Myocyte (in vitro differentiated cells): ENCODE measurements around the gene MC1R. TPM values are rescaled to one million over a fixed set of nuclear protein-coding genes. Genes with fewer than 3 reads are reported as not detected.
A peak's percentile ranks its signal among the peaks of the same experiment; 100 is the strongest.
"Not testable (repeated sequence)": the region's sequence is repeated elsewhere in the genome, so short reads cannot be mapped to it uniquely, and the experiment has no call there.

Experiments used
- DNase-seq: peaks from one replicate; pipeline ENCODE4 v3.0.0-alpha.2; 2012; ENCODE audit warnings: low read depth
- polyA plus RNA-seq: library from polyadenylated mRNA; unstranded; fragments of >200 nt; gene quantifications from one replicate; pipeline ENCODE4 v1.2.1, GENCODE V29; 2012; ENCODE audit warnings: missing spikeins
- total RNA-seq: library from RNA; depleted of rRNA; stranded (reverse); fragments of >200 nt; gene quantifications from 2 replicates; pipeline ENCODE4 v1.2.3, GENCODE V29; 2014

MC1R gene
- total RNA-seq = 3.1 and 4.4 TPM in 2 replicates
- polyA plus RNA-seq = 6.2 TPM

DNA sequence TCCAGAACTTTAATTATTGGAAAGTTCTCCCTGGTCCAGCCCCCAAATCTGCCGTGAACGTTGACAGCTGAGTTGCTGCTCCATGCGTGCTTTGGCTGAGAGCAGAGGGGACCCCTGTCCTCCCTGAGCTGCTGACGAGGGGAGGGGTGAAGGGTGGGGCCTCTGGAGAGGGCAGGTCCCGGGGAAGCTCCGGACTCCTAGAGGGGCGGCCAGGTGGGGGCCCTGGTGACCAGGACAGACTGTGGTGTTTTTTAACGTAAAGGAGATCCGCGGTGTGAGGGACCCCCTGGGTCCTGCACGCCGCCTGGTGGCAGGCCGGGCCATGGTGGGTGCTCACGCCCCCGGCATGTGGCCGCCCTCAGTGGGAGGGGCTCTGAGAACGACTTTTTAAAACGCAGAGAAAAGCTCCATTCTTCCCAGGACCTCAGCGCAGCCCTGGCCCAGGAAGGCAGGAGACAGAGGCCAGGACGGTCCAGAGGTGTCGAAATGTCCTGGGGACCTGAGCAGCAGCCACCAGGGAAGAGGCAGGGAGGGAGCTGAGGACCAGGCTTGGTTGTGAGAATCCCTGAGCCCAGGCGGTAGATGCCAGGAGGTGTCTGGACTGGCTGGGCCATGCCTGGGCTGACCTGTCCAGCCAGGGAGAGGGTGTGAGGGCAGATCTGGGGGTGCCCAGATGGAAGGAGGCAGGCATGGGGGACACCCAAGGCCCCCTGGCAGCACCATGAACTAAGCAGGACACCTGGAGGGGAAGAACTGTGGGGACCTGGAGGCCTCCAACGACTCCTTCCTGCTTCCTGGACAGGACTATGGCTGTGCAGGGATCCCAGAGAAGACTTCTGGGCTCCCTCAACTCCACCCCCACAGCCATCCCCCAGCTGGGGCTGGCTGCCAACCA is at the start of gene MC1R:
TSS of gene MC1R (plus strand) at position 410 of the 895 bp plus-strand sequence. CDS start at position 807, 397 bp downstream.
- DNase-seq = no peak

DNA sequence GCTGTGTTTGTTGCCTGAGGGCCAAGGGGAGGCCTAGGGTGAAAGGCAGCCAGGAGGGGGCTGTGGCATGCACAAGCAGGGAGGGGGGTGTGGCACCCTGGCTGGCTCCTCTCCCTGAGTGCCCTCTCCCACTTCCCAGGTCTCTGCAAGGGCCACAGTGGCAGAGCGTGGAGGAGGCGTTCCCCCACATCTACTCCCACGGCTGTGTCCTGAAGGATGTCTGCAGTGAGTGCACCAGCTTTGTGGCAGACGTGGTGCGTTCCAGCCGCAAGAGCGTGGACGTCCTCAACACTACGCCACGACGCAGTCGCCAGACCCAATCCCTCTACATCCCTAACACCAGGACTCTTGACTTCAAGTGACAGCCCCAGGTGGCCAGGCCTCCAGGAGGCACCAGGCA is 48.8 kb upstream of the MC1R start:
- DNase-seq = no peak

DNA sequence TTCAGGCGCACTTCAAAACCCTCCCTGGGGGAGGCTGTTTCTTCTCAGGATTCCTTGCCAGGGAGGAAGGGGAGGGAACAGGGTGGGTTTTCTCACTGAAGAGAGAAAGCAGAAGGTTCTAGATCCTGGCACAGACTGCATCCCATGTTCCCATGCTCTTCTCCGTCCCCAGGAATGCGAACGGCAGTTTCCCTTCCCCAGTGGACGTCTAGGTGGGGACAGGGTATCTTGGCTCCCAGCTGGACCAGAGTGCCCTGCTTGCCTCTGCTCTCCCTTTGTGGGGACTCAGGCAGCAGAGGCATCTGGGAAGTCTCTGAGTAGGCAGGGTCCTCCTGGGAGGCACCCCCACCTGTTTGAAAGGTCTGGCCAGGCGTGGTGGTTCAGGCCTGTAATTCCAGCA is 48.2 kb upstream of the MC1R start:
- no peak for DNase-seq

DNA sequence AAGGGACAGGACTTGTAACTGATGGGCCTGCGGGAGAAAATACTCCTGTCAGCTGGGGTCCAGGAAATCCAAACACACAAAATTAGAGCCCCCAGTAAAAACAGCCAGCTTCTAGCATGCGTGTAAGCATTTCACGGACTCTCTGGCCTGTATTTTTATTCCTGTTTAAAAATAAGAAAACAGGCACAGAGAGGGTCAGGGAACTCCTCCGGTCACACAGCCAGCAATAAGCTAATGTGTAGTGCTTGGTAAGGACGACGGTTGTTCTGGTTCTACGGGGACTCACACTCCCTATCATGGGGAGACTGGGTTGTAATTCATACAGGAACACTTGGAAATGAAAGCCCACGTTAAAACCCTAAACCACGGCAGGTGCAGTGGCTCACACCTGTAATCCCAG is 46.8 kb upstream of the MC1R start:
- DNase-seq = no peak

DNA sequence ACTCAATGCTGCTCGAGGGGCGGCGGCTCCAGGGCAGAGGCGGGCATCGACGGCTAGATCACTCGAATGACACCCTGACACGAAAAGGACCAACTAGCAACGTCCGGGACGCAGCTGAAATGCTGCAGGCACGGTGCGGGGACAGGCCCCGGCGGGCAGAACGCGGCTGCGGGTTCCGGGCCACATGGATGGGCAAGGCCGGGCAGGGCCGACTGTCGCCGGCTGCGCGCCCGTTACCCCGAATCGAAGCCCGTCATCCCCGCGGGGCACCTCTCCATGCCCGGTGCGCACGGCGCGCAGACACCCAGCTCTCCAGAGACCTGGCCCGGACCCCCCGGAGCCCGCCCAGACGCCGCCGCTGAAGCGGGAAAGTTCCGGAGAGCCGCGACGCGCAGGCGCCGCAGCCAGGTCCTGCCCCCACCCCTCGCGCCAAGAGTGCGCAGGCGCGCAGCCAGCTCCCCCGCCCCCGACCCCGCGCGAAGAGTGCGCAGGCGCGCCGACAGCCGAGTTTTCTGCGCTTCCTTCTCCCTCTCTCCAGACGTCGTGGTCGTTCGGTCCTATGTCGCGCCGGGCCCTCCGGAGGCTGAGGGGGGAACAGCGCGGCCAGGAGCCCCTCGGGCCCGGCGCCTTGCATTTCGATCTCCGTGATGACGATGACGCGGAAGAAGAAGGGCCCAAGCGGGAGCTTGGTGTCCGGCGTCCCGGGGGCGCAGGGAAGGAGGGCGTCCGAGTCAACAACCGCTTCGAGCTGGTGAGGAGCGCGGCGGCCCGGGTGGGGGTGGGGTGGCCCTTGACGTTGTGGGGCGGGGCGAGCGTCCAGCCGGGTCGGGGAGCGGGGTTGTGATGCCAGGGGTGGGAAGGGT is 45.3 kb upstream of the MC1R start, which contains the start of gene TCF25:
TSS of gene TCF25 (plus strand) at position 484 of the 863 bp plus-strand sequence. CDS start at position 560, 76 bp downstream.
- peak; percentile 89 for DNase-seq

DNA sequence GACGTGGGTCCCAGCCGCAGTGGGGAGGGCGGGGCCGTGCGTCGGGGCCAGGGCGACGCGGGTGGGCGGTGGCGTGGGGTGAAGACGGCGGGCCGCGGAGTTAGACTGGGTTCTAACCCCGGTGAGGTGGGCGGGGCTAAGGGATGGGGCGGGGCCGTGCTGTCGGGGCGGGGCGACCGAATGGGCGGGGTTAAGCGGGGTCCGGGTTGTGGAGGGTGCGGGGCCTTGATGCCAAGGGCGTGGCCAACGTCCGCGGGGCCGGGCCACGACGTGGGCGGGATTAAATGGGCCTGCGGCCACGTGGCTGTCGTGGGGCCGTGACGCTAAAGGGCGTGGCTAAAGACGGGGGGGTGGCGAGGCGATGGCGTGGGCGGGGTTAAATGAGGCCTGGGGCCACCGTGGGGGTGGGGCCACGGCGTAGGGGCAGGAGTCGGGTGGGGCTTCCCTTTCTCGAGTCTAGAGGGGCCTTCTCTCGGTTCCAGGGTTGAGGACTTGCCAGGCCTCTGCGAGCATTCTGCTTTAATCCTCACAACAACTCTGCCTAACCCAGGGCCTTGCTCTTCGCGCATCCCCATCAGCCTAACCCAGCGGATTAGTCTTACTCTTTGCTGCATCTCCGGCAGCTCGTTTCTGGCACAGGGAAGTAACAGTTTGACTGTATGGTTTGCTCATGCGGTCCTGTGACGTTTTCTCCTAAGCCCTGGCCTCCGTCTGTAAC is 44.5 kb upstream of the MC1R start:
- peak; percentile 93 for DNase-seq

DNA sequence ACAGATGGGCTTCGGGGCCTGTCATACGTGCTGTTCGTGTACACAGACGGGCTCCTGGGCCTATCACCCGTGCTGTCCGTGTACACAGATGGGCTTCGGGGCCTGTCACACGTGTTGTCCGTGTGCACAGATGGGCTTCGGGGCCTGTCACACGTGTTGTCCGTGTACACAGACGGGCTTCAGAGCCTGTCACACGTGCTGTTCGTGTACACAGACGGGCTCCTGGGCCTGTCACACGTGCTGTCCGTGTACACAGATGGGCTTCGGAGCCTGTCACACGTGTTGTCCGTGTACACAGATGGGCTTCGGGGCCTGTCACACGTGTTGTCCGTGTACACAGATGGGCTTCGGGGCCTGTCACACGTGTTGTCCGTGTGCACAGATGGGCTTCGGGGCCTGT is 39.5 kb upstream of the MC1R start:
- not testable (repeated sequence) for DNase-seq

DNA sequence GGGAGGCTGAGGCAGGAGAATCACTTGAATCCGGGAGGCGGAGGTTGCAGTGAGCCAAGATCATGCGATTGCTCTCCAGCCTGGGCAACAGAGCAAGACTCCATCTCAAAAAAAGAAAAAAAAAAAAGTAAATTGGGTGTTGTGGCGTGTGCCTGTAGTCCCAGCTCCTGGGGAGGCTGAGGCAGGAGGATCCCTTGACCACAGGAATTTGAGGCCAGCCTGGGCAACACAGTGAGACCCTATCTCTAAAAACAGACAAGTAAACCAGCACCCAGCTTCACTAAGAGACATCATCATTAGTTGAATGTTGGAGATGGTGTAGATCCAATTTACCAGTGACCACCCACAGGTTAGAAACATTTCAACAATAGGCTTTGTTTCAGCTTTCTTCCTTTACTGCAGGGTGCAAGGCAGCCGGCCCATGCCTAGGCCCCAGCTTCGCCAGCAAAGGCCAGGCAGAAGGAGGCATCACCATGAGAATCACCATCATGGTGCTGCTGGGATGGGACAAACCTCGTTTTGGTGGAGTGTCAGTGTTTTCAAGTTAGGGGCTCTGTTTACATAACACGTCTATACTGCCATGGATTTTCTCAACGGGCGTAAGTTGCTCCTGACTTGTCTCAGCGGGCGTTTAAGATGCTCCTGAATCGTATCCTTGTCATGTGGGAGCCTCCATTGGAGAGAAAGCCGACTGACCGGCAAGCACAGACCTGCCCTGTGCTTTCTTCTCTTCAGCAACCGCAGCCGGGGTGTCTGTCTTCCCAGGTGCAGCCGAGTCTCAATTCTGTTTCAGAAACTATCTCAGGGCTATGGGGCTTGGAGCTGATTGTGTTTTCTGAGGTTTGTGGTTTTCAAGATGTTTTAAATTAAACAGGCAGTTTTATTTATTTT is 37.9 kb upstream of the MC1R start:
- DNase-seq = no peak

DNA sequence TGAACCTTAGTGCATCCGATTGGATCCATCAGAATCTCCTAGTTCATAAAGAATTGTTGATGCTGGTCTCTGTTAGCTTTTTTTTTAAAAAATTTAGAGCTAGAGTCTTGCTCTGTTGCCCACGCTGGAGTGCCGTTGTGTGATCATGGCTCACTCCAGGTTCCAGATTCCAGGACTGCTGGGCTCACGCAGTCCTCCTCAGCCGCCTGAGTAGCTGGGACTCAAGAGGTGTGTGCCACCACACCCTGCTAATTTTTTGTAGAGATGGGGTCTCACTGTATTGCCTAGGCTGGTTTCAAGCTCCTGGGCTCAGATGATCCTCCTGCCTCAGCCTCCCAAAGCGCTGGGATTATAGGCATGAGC is 37.3 kb upstream of the MC1R start:
- DNase-seq = no peak

DNA sequence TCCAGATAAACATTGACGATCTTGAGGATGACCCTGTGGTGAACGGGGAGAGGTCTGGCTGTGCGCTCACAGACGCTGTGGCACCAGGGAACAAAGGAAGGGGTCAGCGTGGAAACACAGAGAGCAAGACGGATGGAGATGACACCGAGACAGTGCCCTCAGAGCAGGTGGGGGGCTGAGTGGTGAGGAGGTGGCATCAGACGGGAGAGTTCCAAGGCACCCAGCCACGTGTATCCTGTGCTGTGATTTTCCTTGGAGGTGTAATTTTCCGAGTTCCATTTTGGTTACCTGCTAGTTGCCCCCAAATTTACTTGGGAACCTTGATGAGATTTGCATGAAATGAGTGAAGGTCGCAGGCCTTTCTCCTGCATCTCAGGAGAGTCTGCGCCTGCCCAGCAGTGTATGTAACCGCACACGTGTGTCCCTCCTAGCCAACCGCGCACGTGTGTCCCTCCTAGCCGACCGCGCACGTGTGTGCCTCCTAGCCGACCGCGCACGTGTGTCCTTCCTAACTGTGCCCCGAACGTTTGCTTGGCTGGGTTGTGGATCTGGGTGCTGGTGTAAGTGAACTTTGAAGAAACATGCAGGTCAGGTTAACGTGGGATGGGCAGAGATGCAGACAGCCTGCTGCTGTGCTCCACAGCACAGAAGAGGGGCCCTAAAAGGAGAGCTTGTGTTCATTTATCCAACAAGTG is 35.2 kb upstream of the MC1R start:
- DNase-seq = no peak

DNA sequence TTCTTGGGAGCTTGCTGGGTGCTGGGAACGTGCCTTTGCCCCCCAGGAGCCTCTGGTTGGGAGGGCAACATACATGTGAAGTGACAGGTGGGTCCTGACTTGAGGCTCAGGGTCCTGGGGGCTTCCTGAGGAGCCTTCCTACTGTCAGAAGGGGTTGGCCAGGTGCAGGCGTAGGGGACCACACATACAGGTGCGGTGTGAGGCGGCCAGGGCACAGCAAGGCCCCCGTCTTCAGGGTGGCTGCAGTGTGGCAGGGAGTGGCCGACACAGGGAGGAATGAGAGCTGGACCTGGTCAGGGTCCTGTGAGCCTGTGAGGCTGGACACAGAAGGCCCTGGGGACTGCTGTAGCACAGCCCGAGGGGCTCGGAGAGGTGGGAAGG is 34.6 kb upstream of the MC1R start:
- no peak for DNase-seq

DNA sequence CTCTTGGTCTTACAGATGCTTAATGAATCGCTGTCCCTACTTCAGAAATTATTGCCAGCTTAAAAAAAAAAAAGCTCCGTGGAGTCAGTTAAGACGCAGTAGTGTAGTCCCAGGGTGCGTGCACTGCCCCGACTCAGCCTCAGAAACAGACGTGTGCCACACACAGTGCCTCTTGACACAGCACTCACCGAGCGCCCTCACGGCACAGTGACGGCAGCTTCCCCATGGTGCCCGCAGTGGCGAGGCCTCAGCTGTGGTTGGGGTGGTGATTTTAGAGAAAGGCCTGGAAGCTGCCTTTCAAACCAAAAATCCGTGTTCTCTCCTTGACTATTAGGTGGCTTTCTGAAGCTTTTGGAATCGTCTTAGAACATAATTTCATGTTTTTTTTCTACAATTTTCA is 31.4 kb upstream of the MC1R start:
- DNase-seq = no peak

DNA sequence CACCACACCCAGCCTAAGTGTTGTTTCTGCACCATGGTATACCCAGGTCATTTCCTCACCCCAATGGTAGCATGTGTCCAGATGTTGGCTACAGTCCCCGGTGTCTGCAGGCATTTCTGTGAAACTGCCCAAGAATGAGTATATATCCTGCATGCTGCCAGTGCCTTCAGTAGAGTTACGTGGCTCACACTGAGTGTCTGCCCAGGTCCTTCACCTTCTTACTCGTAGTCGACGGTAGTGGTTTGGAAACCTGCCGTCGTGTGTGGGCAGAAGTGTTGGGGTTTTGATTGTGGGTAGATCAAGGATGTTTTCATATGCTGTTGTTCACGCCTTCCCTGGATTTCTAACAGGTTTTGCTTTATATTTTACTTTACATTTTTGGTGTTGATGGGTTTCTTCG is 28.5 kb upstream of the MC1R start:
- DNase-seq = no peak

DNA sequence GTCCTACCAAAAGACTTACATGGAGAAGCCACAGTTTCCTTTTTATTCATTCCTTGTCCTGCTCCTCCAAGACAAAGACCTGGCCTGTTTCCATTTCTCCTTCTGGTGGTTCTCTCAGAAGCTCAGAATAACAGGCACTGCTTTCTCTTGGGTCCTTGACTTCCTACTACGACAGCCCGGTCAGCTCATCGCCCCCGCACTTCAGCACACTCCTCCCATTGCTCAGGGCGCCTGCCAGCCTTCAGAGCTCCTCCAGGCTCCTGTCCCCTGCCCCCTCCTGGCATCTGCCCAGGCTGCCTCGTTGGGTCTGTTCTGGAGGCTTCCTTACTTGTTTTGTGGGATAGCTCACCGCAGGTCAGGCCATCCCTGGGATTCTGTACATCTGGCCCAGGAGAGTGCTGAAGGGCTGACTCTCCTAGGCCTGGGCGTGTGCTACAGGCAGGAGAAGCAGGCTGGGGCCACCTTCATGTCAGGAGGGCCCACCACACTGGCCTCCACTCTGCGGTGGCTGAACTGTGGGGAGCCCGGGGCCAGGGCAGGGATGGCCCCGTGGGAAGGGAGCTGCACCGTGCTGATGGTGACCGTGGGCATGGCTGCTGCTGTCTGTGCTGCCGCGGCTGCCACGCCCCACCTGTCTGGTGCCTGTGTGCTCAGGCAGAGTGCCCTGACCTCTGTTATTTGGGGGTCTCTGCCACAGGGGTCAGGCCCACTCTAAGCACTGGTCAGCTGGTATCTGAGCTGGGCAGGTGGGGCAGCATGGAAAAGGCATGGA is 27.6 kb upstream of the MC1R start:
- no peak for DNase-seq

DNA sequence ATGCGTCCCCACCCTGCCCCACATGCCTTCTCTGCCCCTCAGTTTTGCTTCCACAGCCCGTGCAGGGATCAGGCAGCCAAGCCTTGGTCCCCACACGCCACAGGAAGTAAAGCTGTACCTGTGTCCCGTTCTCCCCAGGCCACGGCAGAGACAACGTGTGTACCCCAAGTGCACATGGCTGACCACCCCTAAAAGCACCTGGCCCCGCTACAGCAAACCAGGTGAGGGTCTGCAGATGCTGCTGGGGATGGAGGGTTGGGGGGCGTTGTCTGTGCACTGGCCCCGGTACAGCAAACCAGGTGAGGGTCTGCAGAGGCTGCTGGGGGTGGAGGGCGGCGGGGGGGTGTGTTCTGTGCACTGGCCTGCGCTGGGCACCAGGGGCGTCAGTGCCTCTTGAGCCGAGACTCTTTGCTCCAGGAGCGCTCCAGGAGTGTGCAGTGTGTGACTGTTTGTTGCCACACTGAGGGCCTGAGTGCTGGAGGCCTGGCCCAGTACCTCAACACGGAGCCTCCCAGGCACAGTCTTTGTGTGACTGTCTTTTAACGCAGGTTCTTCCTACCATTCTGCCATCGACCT is 26.5 kb upstream of the MC1R start:
- DNase-seq = no peak

DNA sequence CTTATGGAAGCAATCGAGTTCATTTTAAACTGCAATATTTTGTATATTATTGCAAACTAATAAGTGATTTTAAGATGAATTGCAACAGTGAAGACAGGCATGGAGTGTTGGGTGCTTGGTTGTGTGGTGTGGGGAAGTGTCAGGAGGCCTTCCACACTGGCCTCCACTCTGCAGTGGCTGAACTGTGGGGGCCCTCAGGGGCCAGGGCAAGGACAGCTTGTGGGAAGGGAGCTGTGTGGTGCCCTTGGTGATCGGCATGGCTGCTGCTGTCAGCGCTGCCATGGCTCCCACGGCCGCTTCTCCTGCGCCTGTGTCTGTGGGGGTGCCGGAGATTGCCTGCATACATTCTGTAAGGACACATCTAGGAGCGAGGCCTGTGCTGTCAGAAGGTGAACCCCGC is 26.0 kb upstream of the MC1R start:
- DNase-seq = no peak

DNA sequence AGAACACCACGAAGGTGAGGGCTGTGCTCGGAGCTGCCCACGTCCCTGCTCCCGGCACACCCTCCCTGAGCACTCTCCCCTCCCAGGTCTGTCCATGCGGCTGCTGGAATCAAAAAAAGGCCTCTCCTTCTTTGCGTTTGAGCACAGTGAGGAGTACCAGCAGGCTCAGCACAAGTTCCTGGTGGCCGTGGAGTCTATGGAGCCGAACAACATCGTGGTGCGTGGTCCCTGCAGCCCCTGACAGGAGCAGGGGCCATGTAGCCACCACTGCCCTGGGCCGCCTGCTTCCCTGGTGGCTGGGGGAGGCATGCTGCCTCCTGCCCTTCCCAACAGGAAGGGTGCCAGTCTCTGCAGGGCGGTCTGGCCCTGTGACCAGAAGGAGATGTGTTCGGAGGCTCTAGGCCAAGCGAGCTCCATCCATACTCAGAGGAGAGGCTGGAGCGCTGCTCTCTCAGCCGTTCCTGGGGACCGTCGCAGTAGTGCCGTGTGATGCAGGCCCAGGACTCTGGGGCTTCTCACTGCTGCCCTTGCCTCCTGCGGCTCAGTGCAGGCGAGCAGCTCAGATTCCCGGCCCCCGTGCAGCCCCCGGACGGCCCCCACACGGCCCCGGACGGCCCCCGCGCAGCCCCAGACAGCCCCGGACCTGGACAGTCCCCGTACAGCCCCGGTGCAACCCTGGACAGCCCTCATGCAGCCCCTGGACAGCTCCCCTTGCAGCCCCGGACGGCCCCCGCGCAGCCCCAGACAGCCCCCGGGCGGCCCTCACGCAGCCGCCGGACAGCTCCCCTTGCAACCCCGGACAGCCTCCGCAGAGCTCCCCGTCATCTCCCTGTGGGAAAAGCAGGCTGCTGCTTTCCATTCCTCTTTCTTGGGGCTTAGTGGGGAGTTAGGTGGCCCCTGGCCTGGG is 24.8 kb upstream of the MC1R start:
- DNase-seq = no peak
